Measurements from ENCODE around the gene OSBPL8.

Gene OSBPL8

DNA sequence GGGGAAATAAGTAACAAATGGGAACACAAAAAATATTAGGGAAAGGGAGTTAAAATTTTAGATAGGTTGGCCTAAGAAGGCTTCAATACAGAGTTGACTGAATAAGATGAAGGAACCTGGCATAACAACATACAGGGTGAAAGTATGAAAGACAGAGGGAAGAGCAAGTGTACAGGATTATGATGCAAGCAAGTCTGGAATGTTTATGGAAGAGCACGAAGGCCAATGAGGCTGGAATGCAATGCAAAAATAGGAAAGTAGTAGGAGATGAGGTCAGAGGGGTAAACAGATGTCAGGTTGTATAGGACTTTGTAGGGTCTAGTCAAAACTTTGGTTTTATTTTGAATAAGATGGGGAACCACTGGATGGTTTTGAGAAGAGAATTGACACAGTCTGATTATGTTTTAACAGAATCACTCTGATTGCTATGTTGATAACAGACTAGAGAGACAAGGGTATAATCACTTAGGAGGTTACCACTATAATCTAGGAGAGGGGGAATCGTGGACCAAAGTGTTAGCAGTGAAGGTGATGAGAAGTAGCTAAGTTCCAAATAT lies 96.8 kb downstream of the OSBPL8 start:
- no peak for DNase-seq

DNA sequence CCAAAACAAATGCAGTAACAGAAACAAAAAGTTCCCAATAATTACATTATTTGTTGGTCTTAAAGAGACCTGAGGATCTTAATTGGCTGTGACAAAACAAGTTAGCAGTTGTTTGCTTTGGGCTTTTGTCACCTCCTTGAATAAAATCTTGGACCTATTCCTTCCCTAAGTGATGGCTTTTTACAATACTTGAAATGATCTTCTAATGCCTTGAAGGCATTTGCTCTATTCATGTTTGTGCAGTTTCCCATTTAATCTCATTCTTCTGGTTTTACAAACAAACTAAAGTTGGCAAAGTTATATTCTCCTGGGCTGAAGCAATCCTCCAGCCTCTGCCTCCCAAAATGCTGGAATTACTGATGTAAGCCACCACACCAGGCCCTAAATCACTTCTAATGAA lies 98.8 kb downstream of the OSBPL8 start:
- DNase-seq: no peak

DNA sequence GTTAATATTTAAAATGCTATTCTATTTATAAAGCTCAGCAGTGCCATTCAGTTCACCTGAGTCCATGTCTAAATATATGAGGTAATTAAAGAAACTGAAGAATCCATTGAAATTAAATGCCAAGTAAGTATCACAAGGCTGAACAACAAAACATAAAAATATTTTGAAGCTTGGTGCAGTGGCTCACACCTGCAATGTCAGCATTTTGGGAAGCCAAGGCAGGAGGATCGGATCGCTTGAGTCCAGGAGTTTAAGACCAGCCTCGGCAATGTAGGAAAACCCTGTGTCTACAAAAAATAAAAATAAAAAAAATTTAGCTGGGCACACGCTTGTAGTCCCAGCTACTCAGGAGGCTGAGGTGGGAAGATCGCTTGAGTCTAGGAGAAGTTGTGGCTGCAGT lies 101.8 kb downstream of the OSBPL8 start:
- DNase-seq: no peak

DNA sequence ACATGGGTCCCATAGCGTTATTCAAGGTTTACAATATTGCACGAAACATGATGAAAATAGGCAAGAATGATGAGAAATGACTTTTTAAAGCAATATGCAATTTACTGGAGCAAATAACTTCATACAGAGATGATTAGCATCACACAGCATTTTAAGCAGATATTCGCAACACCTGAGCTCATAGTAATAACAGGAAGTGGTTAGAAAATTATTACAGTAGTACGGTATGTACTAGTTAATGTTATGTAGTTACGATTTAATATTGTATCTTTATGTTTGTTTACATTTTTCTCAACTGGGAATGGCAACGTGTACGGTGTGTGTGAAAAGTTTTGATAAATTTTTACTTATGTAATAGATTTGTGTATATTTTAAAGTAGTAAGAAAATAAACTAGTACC lies 102.6 kb downstream of the OSBPL8 start:
- DNase-seq: no peak

DNA sequence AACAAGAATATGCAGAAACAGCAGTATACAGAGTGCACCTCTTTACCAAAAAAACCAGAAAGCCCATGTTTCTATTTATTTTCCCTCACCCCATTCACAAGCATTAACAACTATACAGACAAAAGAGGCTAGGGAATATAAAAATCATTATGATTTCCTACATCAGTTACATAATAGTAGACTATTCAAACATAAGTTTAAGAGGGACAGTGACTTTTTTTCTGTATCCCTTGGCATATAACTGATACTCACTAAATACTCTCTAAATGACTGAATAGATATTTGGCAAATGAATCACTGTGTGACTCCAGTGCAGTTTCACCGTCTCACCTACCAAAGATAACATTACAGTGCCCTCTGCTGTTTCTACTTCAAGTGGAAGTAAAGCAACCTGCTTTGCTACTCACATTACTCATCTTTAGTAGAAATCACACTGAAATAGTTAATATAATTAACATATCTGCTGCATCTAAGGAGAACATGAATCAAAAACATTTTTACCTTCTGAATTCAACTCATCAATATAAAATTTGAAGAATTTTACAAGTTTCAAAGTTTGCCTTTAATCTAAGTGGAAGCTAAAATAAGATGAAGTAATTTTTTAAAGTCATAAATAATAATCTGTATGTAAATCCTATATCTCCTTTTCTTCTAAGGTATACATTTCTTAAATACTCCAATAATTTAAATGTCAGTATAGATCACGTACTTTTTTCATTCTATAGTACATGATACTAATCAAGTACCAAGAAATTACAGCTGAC lies 103.8 kb downstream of the OSBPL8 start:
- DNase-seq: peak; percentile 42 to 61

DNA sequence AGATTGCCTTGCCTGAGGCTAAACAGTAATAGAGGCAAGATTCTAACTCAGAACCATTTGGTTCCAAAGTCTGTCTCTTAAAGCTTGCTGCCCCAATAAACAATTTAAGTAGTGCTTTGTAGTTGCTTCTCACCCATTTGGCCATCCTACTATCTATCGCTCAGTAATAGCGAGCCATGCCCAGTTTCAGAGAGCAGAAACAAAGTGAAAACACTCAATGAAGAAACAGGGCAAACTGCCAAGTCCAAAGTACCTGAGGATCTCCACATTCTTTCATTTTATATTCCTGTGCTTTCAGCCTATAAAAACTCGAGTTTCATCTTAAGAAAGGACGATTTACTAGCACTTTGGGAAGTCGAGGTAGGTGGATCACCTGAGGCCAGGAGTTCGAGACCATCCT lies 108.0 kb downstream of the OSBPL8 start:
- no peak for DNase-seq

DNA sequence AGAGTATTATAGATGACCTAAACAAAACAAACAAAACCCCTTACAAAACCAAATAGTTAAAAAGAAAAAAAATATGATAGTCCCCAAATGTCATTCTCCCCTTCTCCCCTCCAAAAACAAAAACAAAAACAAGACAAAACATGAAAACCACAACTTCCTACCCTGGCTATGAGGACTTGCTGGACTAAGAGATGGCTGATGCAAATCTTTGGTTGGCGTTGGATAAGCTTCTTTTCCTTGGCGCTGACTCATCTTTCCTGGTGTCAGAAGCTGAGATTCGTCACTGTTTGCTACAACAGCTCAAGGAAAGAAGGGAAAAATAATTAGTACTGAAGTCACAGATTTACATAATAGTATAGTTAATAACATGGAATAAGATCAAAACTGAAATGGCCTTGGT lies 108.9 kb downstream of the OSBPL8 start:
- no peak for DNase-seq

DNA sequence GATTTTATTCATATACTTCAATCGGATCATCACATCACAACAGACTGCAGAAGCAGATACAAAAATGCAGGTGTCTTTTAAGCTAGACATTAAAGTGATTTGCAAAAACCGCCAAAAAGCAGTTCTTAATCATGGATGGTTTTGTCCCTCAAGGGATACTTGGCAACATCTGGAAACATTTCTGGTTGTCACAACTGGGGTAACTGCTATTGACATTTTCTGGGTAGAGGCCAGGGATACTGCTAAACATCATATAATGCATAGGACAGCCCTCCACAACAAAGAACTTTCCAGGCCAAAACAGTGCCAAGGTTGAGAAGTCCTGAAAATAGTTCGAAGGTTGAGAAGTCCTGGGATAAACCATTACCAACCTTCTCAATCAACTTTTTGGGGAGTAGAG lies 109.6 kb downstream of the OSBPL8 start:
- DNase-seq: no peak

DNA sequence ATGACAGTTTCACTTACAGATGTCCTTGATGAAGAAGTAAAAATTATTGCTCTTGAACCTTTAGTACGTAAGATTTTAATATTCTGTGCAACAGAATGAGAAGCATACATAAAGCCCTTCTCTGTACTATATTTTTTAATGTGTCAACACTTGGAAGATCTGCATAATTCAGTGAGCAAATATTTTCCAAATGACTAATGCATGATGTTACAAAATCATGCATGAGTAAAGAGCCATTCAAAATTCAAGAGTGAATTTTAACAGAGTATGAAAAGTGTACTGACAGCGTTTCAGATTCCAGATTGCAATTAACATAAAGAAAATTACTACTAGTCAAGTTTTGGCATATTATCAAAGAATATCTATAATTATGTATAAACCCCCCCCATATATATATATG lies 110.0 kb downstream of the OSBPL8 start:
- no peak for DNase-seq

DNA sequence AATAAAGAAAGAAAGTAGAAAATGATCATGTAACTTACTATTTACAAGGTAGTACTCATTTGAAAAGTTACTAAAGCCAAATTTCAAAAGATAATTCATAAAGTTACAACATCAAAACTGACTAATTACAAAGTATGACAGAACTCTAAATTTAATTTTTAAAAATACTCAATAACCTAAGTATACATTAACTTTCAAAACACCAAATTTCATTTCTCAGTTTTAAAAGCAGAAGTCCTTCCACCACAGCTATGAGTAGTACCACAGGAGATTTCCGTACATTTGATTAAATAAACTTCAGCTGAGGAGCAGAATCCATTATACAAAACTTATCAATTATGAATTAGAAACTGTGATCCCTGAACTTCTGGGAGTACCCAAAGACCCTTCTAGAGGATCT lies 110.6 kb downstream of the OSBPL8 start:
- no peak for DNase-seq

DNA sequence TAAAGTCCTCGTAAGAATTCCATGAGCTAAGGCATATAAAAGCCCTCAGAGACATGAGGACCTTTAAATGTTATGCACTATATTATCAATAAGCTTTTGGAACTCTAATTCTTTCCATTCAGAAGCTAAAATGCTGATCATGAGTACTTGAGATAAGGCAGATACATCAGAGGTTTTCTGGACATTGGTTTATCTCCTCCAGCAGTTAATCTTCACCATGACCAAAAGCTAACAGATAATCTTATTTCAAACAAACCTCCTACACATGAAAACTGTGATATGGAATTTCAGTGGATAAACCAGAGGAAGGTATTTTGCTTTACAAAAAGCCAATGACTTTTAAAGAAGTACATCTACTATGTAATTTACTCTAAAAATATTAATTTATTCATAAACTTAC lies 113.5 kb downstream of the OSBPL8 start:
- no peak for DNase-seq

DNA sequence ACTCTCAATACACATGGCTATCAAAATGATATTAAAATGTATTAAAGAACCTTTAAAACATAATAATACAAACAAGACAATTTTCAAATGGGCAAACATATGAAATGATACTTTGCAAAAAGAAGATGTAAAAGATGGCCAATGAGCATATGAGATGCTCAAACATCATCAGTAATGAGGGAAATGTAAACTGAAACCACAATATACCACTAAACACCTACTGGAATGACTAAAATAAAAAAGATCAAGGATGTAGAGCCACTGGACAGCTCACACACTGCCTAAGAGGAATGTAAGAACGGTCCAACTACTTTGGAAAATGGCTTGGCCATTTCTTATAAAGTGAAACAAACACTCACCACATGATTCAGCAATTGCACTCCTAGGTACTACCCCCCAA lies 114.1 kb downstream of the OSBPL8 start:
- no peak for DNase-seq

DNA sequence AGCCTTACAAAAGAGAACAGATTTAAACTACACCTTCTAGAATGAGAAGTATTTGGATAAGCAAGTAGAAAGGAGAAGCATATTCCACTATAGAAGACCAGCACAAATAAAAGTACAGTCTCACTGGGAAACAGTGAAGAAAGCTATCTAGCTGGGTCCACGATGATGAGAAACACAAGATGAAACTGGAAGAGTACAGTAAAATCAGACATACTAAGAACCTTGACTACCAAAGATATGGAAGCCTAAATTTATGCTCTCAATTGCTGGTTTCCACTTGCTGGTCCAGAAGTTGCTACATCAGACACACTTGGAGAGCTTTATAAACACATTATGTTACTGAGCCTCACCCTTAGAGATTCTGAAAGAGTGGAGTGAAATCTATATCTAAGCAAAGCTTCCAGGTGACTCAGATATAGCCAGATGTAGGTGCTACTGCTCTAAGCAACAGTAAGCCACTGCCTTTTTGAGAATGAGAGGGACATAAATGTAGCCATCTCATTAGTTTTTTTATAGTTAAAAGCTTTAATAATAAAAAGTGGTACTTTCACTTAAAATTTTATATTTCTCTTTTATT lies 115.1 kb downstream of the OSBPL8 start:
- DNase-seq: no peak

DNA sequence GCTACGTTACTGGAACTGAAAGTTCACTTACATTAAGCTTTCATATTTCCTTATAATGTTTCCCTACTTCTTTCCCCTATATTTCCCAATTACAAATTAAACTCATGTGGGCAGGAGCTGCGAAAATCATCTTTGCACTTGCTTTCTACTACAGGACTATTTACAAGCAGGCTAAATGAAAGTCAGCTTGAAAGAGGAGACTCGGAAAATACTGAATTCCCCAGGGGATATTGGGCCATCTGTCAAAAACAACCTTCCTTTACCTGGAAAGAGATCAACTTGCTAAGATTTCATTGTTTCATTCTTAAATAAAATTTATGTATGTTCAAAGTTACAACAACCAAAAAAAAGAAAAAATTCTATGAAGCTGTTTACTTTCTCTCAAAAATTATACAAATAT lies 118.6 kb downstream of the OSBPL8 start:
- DNase-seq: no peak

DNA sequence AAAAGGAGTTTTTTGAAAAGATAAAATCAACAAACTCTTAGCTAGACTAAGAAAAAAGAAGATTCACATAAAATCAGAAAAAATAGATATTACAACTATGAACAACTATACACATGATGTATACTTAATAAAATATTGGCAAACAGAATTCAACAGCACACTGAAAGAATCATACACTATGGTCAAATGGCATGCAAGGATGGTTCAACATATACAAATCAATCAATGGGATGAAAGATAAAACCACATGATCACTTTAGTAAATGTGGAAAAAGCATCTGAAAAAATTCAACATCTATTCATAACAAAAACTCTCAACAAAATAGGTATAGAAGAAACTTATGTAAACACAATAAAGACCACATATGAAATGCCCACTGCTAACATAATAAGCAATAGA lies 126.8 kb downstream of the OSBPL8 start:
- DNase-seq: no peak

DNA sequence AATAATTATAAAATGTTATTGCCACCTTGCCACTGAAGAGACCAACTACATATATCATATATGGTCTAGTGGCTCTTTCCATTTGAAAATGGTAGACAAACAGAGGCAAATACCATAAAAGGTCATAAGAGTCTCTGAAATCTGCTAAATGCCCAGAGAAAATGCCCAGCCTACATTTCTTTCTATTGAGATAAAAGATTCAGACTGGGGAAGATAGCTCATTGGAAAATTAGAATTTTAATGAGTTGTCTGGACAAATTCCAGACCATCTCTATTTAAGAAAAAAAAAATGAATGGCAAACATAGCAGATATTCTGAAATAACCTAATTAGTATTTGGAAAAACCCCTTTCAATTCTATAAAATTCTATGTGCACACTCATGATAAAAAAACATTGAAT lies 131.5 kb downstream of the OSBPL8 start:
- no peak for DNase-seq

DNA sequence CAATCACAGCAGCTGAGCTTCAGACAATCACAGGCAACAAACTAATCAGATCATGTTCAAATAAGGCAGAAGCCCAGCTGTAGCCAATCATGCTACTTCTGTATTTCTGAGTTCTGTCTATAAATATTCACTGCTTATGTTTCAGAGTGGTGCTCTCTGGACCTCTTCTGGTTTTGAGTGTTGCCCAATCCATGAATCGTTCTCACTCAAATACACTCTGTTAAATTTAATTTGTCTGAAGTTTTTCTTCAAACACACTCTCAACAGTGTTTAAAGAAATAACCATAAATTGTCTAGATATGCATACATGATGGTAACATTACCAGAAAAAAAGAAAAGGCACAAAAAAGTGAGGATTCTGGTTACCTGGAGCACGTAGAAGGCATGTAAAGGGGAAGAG lies 133.4 kb downstream of the OSBPL8 start:
- no peak for DNase-seq

DNA sequence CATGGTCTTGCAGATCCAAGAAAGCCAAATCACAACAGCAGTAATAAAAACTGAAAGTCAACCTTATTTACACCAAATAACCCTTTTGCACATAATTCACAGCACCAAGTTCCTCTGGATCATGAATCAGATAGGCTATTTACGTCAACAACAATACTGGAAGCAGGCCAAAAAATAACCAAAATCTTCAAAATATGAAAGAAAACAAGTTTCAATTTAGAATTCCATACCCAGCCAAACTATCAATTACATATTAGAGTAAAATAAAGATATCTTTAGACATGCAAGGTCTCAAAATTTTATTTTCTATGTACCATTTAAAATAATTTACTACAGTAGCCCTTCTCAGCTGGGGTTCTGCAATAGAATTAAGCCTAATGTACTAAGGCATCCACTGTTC lies 134.6 kb downstream of the OSBPL8 start:
- DNase-seq: no peak

DNA sequence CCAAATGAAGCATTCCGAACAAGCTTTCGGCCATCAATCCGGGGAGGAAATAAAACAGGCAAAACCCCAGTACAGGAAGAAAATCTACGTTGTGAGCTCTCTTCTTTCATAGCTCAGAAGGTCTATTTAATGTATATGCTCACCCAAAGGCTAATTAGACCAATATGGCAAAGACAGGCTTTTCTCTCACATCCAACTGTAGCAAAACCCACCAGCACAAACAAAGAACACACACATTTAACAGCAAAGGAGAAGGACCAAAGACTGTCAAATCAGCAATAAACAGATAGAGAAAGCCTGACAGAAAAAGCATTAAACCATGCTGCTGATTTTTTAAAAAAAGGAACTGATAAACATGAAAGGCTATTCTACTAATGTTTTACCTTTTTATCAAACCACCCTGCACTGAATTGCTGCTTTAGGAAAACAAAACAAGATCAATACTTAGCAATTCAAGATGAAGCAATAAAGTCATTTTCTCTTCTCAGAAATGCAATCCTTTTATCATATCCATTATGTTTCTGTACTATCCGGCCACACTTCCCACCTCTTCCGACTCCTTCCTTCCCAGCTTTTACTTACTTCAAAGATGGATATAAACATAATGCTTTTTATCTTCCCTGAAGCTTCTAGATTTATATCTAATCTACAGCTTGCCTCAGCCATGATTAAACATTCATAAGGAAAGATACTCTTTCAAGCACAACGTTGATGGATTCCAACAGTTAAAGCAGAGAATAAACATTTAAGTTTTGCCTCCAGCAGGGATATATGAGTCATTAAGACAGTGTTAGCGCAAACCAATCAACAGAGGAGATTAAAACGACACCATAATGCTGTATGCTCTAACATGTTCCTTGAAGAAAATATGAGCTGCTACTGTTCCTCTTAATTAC lies 136.8 kb downstream of the OSBPL8 start:
- no peak for DNase-seq

DNA sequence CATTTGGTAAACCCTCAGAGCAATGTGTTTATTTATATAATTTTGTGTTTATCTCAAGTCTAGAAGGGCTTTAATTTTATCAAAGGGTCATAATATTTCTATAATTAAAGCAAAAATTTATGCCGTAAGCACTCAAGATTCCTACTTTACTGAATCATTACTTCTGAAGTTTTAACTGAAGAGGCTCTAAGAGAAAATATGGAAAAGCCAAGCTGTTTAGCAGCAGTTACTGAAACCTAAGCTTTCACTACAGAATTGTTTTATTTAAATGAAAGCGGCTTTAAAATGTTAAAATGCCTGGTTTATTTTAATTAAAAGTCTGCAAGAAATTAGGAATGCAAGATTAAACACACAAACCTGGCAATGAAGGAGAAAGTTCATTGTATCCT lies 137.4 kb downstream of the OSBPL8 start:
- no peak for DNase-seq

DNA sequence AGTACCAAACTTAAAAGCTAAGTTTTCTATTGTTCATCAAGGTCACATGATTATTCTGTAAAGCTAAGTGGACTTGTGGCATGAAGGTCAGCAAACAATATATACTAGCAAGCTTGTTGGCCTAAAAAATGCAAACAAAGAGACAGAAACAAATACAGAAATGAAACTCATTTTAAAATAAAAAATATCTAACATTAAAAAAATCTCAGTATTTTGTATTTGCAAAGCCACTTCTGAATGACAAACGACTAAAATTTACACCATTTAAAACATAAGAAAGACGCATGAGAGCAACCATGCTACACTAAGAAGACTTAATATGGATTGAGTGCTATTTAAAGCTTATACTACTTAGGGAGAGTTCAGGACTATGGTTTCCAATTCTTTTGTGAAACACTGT lies 138.5 kb downstream of the OSBPL8 start:
- DNase-seq: no peak

DNA sequence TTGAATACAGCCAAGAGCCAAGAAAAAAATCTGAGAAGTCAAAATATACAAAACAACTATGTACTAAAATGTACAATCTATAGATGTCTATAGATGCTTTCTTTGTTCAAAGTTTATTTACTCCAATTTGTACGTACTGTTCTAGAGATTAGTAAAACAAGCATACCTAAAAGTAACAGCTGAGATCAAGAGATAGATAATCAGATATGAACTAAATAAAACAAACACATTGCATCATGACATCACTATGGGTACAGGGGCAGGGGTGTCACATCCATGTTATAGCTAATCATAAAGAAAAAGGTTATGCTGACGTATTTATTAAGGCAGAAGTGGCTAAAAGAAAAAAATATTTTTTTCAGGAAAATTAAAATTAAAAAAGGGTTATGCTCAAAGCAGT lies 139.3 kb downstream of the OSBPL8 start:
- DNase-seq: no peak

DNA sequence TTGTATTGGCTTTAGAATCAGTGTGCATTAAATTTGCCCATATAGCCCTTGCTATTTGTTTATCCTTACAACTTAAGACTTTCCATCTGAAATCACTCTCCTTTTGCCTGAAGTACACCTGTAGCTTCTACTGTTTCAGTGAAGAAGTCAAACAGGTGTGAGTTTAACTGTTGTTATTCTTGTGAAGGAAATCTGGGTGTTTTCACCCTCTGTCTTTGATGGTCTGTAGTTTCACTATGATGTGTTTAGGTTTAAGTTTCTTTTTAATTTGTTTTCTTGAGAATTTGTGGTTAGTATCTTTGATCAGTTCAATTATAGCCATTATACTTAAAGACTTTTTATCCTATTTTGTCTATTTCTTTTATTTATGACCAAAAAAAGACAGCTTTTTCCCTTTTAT lies 142.5 kb downstream of the OSBPL8 start:
- DNase-seq: no peak

DNA sequence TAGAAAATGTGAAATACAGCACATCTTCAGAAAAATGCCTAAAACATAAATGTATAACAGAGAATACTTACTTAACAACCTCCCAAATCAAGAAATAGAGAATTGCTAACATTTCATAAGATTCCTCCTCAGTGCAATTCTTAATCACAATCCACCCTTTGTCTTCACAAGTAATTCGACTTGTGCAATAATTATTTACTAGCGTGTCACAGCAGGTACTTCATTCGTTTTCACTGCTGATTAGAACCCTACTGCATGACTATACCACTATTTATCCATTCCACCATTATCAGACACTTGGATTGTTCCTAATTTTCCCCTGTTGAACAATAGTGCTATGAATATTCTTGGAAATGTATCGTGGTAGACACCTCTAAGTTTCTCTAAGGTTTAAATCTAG lies 146.4 kb downstream of the OSBPL8 start:
- no peak for DNase-seq

All from SHP77 (cell line).